Ishikawa (cell line): ENCODE results near the gene MED26.

Experiments used
- CEBPB ChIP-seq: IDR thresholded peaks from 2 replicates; pipeline ENCODE4 v1.6.1; 2012
- CREB1 ChIP-seq: IDR thresholded peaks from 2 replicates; pipeline ENCODE4 v1.6.1; 2012; ENCODE audit warnings: low read depth
- EP300 ChIP-seq: IDR thresholded peaks from 2 replicates; pipeline ENCODE4 v1.6.1; 2012; ENCODE audit warnings: borderline replicate concordance
- NFIC ChIP-seq: IDR thresholded peaks from 2 replicates; pipeline ENCODE4 v1.6.1; 2012
- REST ChIP-seq: IDR thresholded peaks from 2 replicates; pipeline ENCODE4 v1.6.1; 2012; ENCODE audit warnings: low read depth, mild to moderate bottlenecking
- TAF1 ChIP-seq: IDR thresholded peaks from 2 replicates; pipeline ENCODE4 v1.6.1; 2012; ENCODE audit warnings: low read depth, mild to moderate bottlenecking

DNA sequence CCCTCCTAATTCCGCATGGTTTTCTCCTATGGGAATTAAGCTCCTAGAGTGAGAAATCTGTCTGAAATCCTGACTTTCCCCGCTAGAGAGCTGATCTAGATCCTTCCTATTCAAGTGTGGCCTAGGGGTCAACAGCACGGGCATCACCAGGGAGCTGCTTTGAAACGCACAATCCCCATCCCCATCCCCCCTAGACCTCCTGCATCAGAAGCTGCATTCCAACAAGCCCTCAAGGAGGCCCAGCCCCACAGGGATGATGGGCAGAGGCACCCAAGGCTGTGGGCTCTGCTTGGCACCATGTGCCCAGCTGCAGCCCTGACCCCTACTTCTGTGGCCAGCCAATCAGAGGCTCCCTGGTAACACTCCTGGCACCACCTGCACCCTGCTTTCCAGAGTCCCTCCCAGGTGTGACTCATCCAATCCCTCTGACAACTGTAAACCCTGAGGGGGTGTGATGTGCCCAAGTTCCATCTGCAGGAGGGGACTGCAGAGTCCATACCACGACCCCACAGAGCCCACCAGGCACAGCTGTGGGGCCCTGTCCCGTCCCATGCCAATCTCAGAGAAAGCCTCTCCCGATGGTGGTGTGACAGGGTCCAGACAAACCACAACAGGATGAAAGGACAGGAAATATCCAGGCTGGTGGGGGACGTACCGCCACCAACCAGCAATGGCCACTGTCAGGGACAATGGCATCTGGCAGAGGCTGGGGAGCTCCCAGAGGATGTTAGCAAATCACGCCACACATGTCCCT, 36.0 kb downstream of the MED26 start:
- TF ChIP-seq REST = no peak
- no peak for TF ChIP-seq CEBPB
- no peak for TF ChIP-seq EP300
- no peak for TF ChIP-seq CREB1
- no peak for TF ChIP-seq NFIC
- no peak for TF ChIP-seq TAF1
